Endodermal cell (in vitro differentiated cells): ENCODE measurements around the gene REV3L. TPM values are rescaled to one million over a fixed set of nuclear protein-coding genes. Genes with fewer than 3 reads are reported as not detected.

Experiments used
- DNase-seq: peaks from one replicate; pipeline ENCODE4 v3.0.0-alpha.2; 2017
- H3K27ac ChIP-seq: 2 replicates; pipeline ENCODE4 v1.5.1; 2013; ENCODE audit warnings: mild to moderate bottlenecking, low read depth, low read length, moderate library complexity
- H3K27me3 ChIP-seq: 2 replicates; pipeline ENCODE4 v1.6.1; 2013; ENCODE audit warnings: mild to moderate bottlenecking, low read length, moderate library complexity; ENCODE audit not compliant: insufficient read depth, control insufficient read depth, poor library complexity, severe bottlenecking
- H3K36me3 ChIP-seq: 2 replicates; pipeline ENCODE4 v1.7.0; 2013; ENCODE audit warnings: mild to moderate bottlenecking, low read length, moderate library complexity; ENCODE audit not compliant: control insufficient read depth, insufficient read depth
- H3K4me1 ChIP-seq: one replicate; pipeline ENCODE4 v1.7.0; 2013; ENCODE audit warnings: low read length; ENCODE audit not compliant: control insufficient read depth, insufficient read depth
- H3K4me3 ChIP-seq: 2 replicates; pipeline ENCODE4 v1.5.1; 2013; ENCODE audit warnings: mild to moderate bottlenecking, low read length, moderate library complexity
- H3K9ac ChIP-seq: 2 replicates; pipeline ENCODE4 v1.6.1; 2013; ENCODE audit warnings: mild to moderate bottlenecking, low read length, moderate library complexity; ENCODE audit not compliant: poor library complexity, severe bottlenecking; ENCODE audit errors: extremely low read depth
- H3K9me3 ChIP-seq: 2 replicates; pipeline ENCODE4 v1.6.1; 2013; ENCODE audit warnings: mild to moderate bottlenecking, low read length, moderate library complexity; ENCODE audit not compliant: control insufficient read depth
- H3K27ac Mint-ChIP-seq: 2 replicates; pipeline ENCODE4 v1.8.0; 2020; ENCODE audit warnings: mixed read lengths
- H3K27me3 Mint-ChIP-seq: 2 replicates; pipeline ENCODE4 v1.8.0; 2021; ENCODE audit warnings: mild to moderate bottlenecking, mixed read lengths; ENCODE audit not compliant: insufficient read depth
- H3K36me3 Mint-ChIP-seq: 2 replicates; pipeline ENCODE4 v1.8.0; 2020; ENCODE audit warnings: low read depth, mixed read lengths
- H3K4me1 Mint-ChIP-seq: 2 replicates; pipeline ENCODE4 v1.8.0; 2020; ENCODE audit warnings: mixed read lengths
- H3K4me3 Mint-ChIP-seq: 2 replicates; pipeline ENCODE4 v1.8.0; 2020; ENCODE audit warnings: mild to moderate bottlenecking, moderate library complexity, mixed read lengths
- H3K9me3 Mint-ChIP-seq: 2 replicates; pipeline ENCODE4 v1.8.0; 2020; ENCODE audit warnings: mild to moderate bottlenecking, mixed read lengths
- CTCF ChIP-seq: fragments of 200-600 bp; sonication (generic); conservative IDR thresholded peaks from 2 replicates; pipeline ENCODE4 v1.5.0; 2021; ENCODE audit warnings: antibody characterized with exemption, mild to moderate bottlenecking
- WGBS, 2 experiments: methylation state at CpG; one replicate each; pipeline versions ENCODE4 v1.1.5 to v1.1.7; 2013; ENCODE audit warnings: missing lambda C conversion rate in 2 of 2, mixed read lengths in 1 of 2; ENCODE audit not compliant: insufficient coverage in 1 of 2, insufficient read length in 1 of 2; 5-methylcytosine and 5-hydroxymethylcytosine counted together
- total RNA-seq, 2 donors: library from RNA; stranded (reverse); fragmentation: NEBNext Ultra II Directional in 1 of 2; extraction: Animal tissue kit (Norgen Biotek cat#: 25700) in 1 of 2; gene quantifications; 2 replicates in 1 of 2; 3 replicates in 1 of 2; pipeline ENCODE4 v1.2.1, GENCODE V29; 2021

The REV3L gene
- total RNA-seq, 2 donors from 2014 or later: 19.2 to 28.1 TPM

DNA sequence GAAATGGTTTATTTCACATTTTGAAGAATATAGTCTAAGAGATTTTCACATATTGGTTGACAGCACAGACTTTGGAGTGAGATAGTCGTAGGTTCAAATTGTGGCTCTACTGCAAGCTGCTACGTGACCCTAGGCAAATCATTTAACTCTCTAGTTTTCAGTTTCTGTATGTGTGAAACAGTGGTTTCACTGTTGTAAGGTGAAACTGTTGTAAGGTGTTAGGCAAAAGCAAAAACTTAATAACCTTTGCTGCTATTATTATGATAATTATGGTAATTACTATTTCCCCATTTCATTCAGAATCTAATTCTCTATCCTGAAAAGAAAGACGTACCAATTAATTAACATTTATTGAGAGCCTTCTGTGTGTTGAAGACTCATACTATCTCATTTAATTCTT is 144.2 kb downstream of the REV3L start:
- no peak overlapping the region for H3K27ac Mint-ChIP-seq
- H3K4me3 Mint-ChIP-seq: no peak overlapping the region
- 76 to 95% methylated on average over 2 of the region's 3 CpGs for WGBS, 2 experiments
- H3K9me3 Mint-ChIP-seq: no peaks in the 10 kb centered on the region
- no peak overlapping the region for H3K27ac ChIP-seq
- no peaks in the 10 kb centered on the region for H3K4me1 ChIP-seq
- peaks cover 19% of the 10 kb centered on the region for H3K36me3 Mint-ChIP-seq
- H3K27me3 ChIP-seq: no peaks in the 10 kb centered on the region
- H3K9me3 ChIP-seq: no peaks in the 10 kb centered on the region
- no peak overlapping the region for H3K4me3 ChIP-seq
- H3K4me1 Mint-ChIP-seq: peaks cover 3% of the 10 kb centered on the region
- no peaks in the 10 kb centered on the region for H3K27me3 Mint-ChIP-seq
- no peak overlapping the region for H3K9ac ChIP-seq
- peaks cover 32% of the 10 kb centered on the region for H3K36me3 ChIP-seq
- TF ChIP-seq CTCF: no peak
- no peak for DNase-seq

DNA sequence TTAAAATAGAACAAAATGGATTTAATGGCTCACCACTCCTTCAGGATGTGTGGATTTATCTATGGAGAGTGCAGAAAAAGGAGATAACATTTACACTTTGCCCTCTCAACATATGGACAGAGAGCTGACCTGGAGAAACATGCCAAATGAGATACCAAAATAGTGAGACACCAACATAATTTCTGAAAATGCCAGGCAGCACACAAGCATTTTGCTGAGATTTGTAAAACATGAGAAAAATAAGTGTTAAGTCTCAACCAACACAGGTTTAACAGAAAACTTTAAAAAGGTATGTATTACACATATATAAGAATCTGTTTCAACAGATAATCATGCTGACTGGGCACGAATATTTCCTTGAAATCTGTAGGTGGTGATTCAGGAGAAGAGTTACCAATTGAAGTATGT is 145.2 kb downstream of the REV3L start:
- Mint-ChIP-seq H3K4me1 (peaks cover 3% of the 10 kb centered on the region), H3K4me3 (no peak overlapping the region), H3K9me3 (no peaks in the 10 kb centered on the region), H3K27me3 (no peaks in the 10 kb centered on the region), H3K36me3 (peaks cover 24% of the 10 kb centered on the region), H3K27ac (no peak overlapping the region)
- no peak for DNase-seq
- no peak for TF ChIP-seq CTCF
- H3K4me1 ChIP-seq: no peaks in the 10 kb centered on the region
- no peak overlapping the region for H3K27ac ChIP-seq
- H3K9ac ChIP-seq: no peak overlapping the region
- H3K9me3 ChIP-seq: peaks cover 4% of the 10 kb centered on the region
- H3K36me3 ChIP-seq: peaks cover 28% of the 10 kb centered on the region
- no peaks in the 10 kb centered on the region for H3K27me3 ChIP-seq
- WGBS, 2 experiments: 95% methylated on average over 1 of the region's 1 CpG; no CpG with 5 or more reads in 1 of the 2 experiments
- H3K4me3 ChIP-seq: no peak overlapping the region

- H3K9me3 Mint-ChIP-seq: no peaks in the 10 kb centered on the region
- no peaks in the 10 kb centered on the region for H3K27me3 Mint-ChIP-seq
- peaks cover 44% of the 10 kb centered on the region for H3K36me3 Mint-ChIP-seq
- Histone ChIP-seq H3K9me3 (peaks cover 6% of the 10 kb centered on the region), H3K9ac (no peak overlapping the region), H3K27ac (no peak overlapping the region), H3K27me3 (no peaks in the 10 kb centered on the region), H3K4me1 (no peaks in the 10 kb centered on the region), H3K4me3 (no peak overlapping the region), H3K36me3 (peaks cover 71% of the 10 kb centered on the region)
- H3K4me1 Mint-ChIP-seq: peaks cover 3% of the 10 kb centered on the region
- no peak for TF ChIP-seq CTCF
- DNase-seq: no peak
- 83 to 87% methylated on average over 1 to 3 of the region's 3 CpGs for WGBS, 2 experiments
- H3K27ac Mint-ChIP-seq: no peak overlapping the region
- no peak overlapping the region for H3K4me3 Mint-ChIP-seq
Measured at GRCh38 chr6:111329882-111330633, 153.0 kb downstream of the REV3L start.
